SK-N-SH treated with all-trans-retinoic acid at 6 μM for 48 hours (cell line): ENCODE results near the gene GNPTG.

Experiments used
- ATAC-seq: fragments of 200-7000 bp; cut with Tn5 transposase; 3 replicates; pipeline ENCODE4 v1.9.1; 2020; ENCODE audit warnings: mild to moderate bottlenecking, moderate library complexity
- ARNTL ChIP-seq: fragments of 450-650 bp; formaldehyde crosslinking; IDR thresholded peaks from 2 replicates; pipeline ENCODE4 v1.5.0; 2020; ENCODE audit warnings: low read depth, mild to moderate bottlenecking, moderate library complexity, borderline replicate concordance
- BACH2 ChIP-seq: fragments of 250-450 bp; sonication (Bioruptor Pico); IDR thresholded peaks from 2 replicates; pipeline ENCODE4 v1.9.0; 2021; ENCODE audit warnings: mild to moderate bottlenecking, borderline replicate concordance
- CREB5 ChIP-seq: fragments of 250-450 bp; sonication (Bioruptor Pico); IDR thresholded peaks from 2 replicates; pipeline ENCODE4 v1.5.1; 2020; ENCODE audit warnings: low read depth, mild to moderate bottlenecking, moderate library complexity
- CSDC2 ChIP-seq: fragments of 250-450 bp; sonication (Bioruptor Pico); IDR thresholded peaks from 2 replicates; pipeline ENCODE4 v1.5.0; 2020; ENCODE audit warnings: mild to moderate bottlenecking, moderate library complexity
- CSRNP3 ChIP-seq: fragments of 250-450 bp; sonication (Bioruptor Pico); IDR thresholded peaks from 2 replicates; pipeline ENCODE4 v1.5.1; 2021; ENCODE audit warnings: mild to moderate bottlenecking, moderate library complexity
- ESRRG ChIP-seq: fragments of 250-450 bp; sonication (Bioruptor Pico); IDR thresholded peaks from 2 replicates; pipeline ENCODE4 v1.6.1; 2021; ENCODE audit warnings: mild to moderate bottlenecking
- GLIS3 ChIP-seq: fragments of 250-450 bp; sonication (Bioruptor Pico); IDR thresholded peaks from 2 replicates; pipeline ENCODE4 v1.5.0; 2020; ENCODE audit warnings: mild to moderate bottlenecking, moderate library complexity
- ISL1 ChIP-seq: fragments of 250-450 bp; sonication (Bioruptor Pico); IDR thresholded peaks from 2 replicates; pipeline ENCODE4 v2.1.2; 2022; ENCODE audit warnings: mild to moderate bottlenecking, moderate library complexity
- OSR1 ChIP-seq: fragments of 250-450 bp; sonication (Bioruptor Pico); IDR thresholded peaks from 2 replicates; pipeline ENCODE4 v1.8.0; 2022; ENCODE audit warnings: moderate library complexity, mild to moderate bottlenecking, inconsistent platforms
- PATZ1 ChIP-seq: fragments of 250-450 bp; sonication (Bioruptor Pico); IDR thresholded peaks from 2 replicates; pipeline ENCODE4 v1.8.0; 2020; ENCODE audit warnings: mild to moderate bottlenecking, moderate library complexity, borderline replicate concordance
- POU6F1 ChIP-seq: fragments of 250-450 bp; sonication (Bioruptor Pico); IDR thresholded peaks from 2 replicates; pipeline ENCODE4 v1.8.0; 2021; ENCODE audit warnings: low read depth, mild to moderate bottlenecking, moderate library complexity, borderline replicate concordance
- RARB ChIP-seq: fragments of 250-450 bp; sonication (Bioruptor Pico); IDR thresholded peaks from 2 replicates; pipeline ENCODE4 v1.8.0; 2021; ENCODE audit warnings: mild to moderate bottlenecking, moderate library complexity
- SNAI2 ChIP-seq: fragments of 250-450 bp; sonication (Bioruptor Pico); IDR thresholded peaks from 2 replicates; pipeline ENCODE4 v1.5.0; 2020; ENCODE audit warnings: mild to moderate bottlenecking, moderate library complexity
- TCF4 ChIP-seq: fragments of 250-450 bp; sonication (Bioruptor Pico); IDR thresholded peaks from 2 replicates; pipeline ENCODE4 v1.8.0; 2021; ENCODE audit warnings: mild to moderate bottlenecking, moderate library complexity, borderline replicate concordance
- TOX ChIP-seq: fragments of 250-450 bp; sonication (Bioruptor Pico); IDR thresholded peaks from 2 replicates; pipeline ENCODE4 v1.8.0; 2021; ENCODE audit warnings: mild to moderate bottlenecking, moderate library complexity, borderline replicate concordance
- TSHZ2 ChIP-seq: fragments of 250-450 bp; sonication (Bioruptor Pico); IDR thresholded peaks from 2 replicates; pipeline ENCODE4 v1.5.0; 2020; ENCODE audit warnings: mild to moderate bottlenecking, moderate library complexity
- ZC3H10 ChIP-seq: fragments of 250-450 bp; sonication (Bioruptor Pico); IDR thresholded peaks from 2 replicates; pipeline ENCODE4 v1.5.1; 2021; ENCODE audit warnings: mild to moderate bottlenecking, moderate library complexity
- ZFP3 ChIP-seq: fragments of 250-450 bp; sonication (Bioruptor Pico); IDR thresholded peaks from 2 replicates; pipeline ENCODE4 v1.5.0; 2020; ENCODE audit warnings: mild to moderate bottlenecking, moderate library complexity
- ZNF565 ChIP-seq: fragments of 450-650 bp; formaldehyde crosslinking; conservative IDR thresholded peaks from 2 replicates; pipeline ENCODE4 v1.5.0; 2020; ENCODE audit warnings: low read depth, mild to moderate bottlenecking, moderate library complexity
- ZNF8 ChIP-seq: fragments of 450-650 bp; formaldehyde crosslinking; IDR thresholded peaks from 2 replicates; pipeline ENCODE4 v1.5.0; 2020; ENCODE audit warnings: mild to moderate bottlenecking, moderate library complexity

The GNPTG gene

GRCh38 chr16:1347962-1348361 is 3.8 kb upstream of the GNPTG start:
- TF ChIP-seq POU6F1 (no peak), ZNF8 (CRISPR knock-in tag) (no peak), ZNF565 (CRISPR knock-in tag) (no peak), TCF4 (CRISPR knock-in tag) (no peak), ZC3H10 (no peak), RARB (CRISPR knock-in tag) (no peak), ZFP3 (CRISPR knock-in tag) (no peak), SNAI2 (no peak), CSRNP3 (CRISPR knock-in tag) (no peak), TSHZ2 (CRISPR knock-in tag) (no peak), PATZ1 (no peak), CREB5 (CRISPR knock-in tag) (no peak), TOX (no peak), ESRRG (CRISPR knock-in tag) (no peak)
- TF ChIP-seq, all 23 proteins: peak for 0
- no peak for ATAC-seq

GRCh38 chr16:1348441-1348840 is 3.3 kb upstream of the GNPTG start:
- TF ChIP-seq ESRRG (CRISPR knock-in tag) (no peak), BACH2 (no peak), ZC3H10 (no peak), RARB (CRISPR knock-in tag) (no peak), CSRNP3 (CRISPR knock-in tag) (no peak), GLIS3 (CRISPR knock-in tag) (no peak), TOX (no peak), TCF4 (CRISPR knock-in tag) (no peak), ISL1 (CRISPR knock-in tag) (no peak), SNAI2 (no peak), TSHZ2 (CRISPR knock-in tag) (no peak), PATZ1 (no peak), ZNF8 (CRISPR knock-in tag) (no peak), OSR1 (CRISPR knock-in tag) (no peak), ZFP3 (CRISPR knock-in tag) (no peak), ZNF565 (CRISPR knock-in tag) (no peak), POU6F1 (no peak), ARNTL (CRISPR knock-in tag) (no peak), CSDC2 (CRISPR knock-in tag) (no peak)
- ATAC-seq: no peak
